K562 (cell line): ENCODE data around the gene IGF2BP3. TPM values are rescaled to one million over a fixed set of nuclear protein-coding genes. Genes with fewer than 3 reads are reported as not detected.

Source experiments
- ARNT ChIP-seq, 2 experiments: fragments of 450-650 bp; IDR thresholded peaks; 2 replicates each; pipeline ENCODE4 v1.6.1; 2016; ENCODE audit warnings: mild to moderate bottlenecking in 1 of 2
- ASH1L ChIP-seq: fragments of 450-650 bp; IDR thresholded peaks from 2 replicates; pipeline ENCODE4 v1.6.1; 2018; ENCODE audit warnings: borderline replicate concordance, mild to moderate bottlenecking, low read depth; ENCODE audit not compliant: partially characterized antibody
- CREM ChIP-seq: IDR thresholded peaks from 2 replicates; pipeline ENCODE4 v1.6.1; 2014; ENCODE audit warnings: antibody characterized with exemption, low read depth
- FOXK1 ChIP-seq: sonication (generic); formaldehyde crosslinking; IDR thresholded peaks from 2 replicates; pipeline ENCODE4 v1.8.0; 2022; ENCODE audit warnings: missing genetic modification reagents, mild to moderate bottlenecking, borderline replicate concordance
- GATA2 ChIP-seq: sonication (generic); formaldehyde crosslinking; IDR thresholded peaks from 2 replicates; pipeline ENCODE4 v1.4.0; 2020; ENCODE audit warnings: mild to moderate bottlenecking, missing genetic modification reagents
- HOXB6 ChIP-seq: fragments of 250-450 bp; sonication (Bioruptor Pico); IDR thresholded peaks from 2 replicates; pipeline ENCODE4 v1.5.1; 2022; ENCODE audit warnings: mild to moderate bottlenecking, borderline replicate concordance
- KDM2B ChIP-seq: fragments of 250-450 bp; sonication (Bioruptor Pico); IDR thresholded peaks from 2 replicates; pipeline ENCODE4 v1.8.0; 2021; ENCODE audit warnings: mild to moderate bottlenecking, moderate library complexity
- MED1 ChIP-seq: sonication (generic); formaldehyde crosslinking; IDR thresholded peaks from 2 replicates; pipeline ENCODE4 v1.8.1; 2023; ENCODE audit warnings: missing genetic modification reagents, borderline replicate concordance
- NR1H2 ChIP-seq: sonication (generic); formaldehyde crosslinking; IDR thresholded peaks from 2 replicates; pipeline ENCODE4 v1.4.0; 2020; ENCODE audit warnings: mild to moderate bottlenecking, missing genetic modification reagents
- POU5F1 ChIP-seq: fragments of 150-350 bp; IDR thresholded peaks from 2 replicates; pipeline ENCODE4 v1.6.1; 2014; ENCODE audit warnings: borderline replicate concordance, low read length, low read depth, mild to moderate bottlenecking; ENCODE audit not compliant: partially characterized antibody
- RBM25 ChIP-seq: fragments of 200-400 bp; formaldehyde crosslinking; IDR thresholded peaks from 2 replicates; pipeline ENCODE4 v1.6.1; 2018; ENCODE audit warnings: low read length, low read depth, moderate library complexity; ENCODE audit not compliant: severe bottlenecking
- SNRNP70 ChIP-seq: fragments of 200-400 bp; formaldehyde crosslinking; optimal IDR thresholded peaks from 2 replicates; pipeline ENCODE3; 2017; ENCODE audit warnings: low read depth, low read length
- SPI1 ChIP-seq: IDR thresholded peaks from 2 replicates; pipeline ENCODE4 v1.6.1; 2011; ENCODE audit warnings: low read depth, low read length, control low read depth, borderline replicate concordance
- TEAD4 ChIP-seq, 2 experiments: sonication (generic) in 1 of 2; formaldehyde crosslinking in 1 of 2; IDR thresholded peaks; 2 replicates each; pipeline versions ENCODE4 v1.6.1 to v1.8.0; 2012 to 2022; ENCODE audit warnings: borderline replicate concordance in 1 of 2, inconsistent platforms in 1 of 2, low read length in 1 of 2, mild to moderate bottlenecking in 1 of 2, missing genetic modification reagents in 1 of 2
- ZNF347 ChIP-seq: fragments of 450-650 bp; formaldehyde crosslinking; IDR thresholded peaks from 2 replicates; pipeline ENCODE4 v1.4.0; 2020; ENCODE audit warnings: low read depth, mild to moderate bottlenecking, moderate library complexity
- polyA plus RNA-seq, 8 experiments: library from polyadenylated mRNA; depleted of rRNA in 4 of 8; stranded (reverse) in 5 of 8; unstranded in 3 of 8; fragments of >200 nt; fragmentation: Nextera tagmentation in 2 of 8; fragmentation: Illumina TruSeq in 1 of 8; extraction: Ambion mirVana in 2 of 8; extraction: Trizol in 1 of 8; gene quantifications; 2 replicates each; pipeline versions ENCODE4 v1.2.1 to v1.2.3, GENCODE V29; 2011 to 2014; ENCODE audit warnings: inconsistent platforms in 1 of 8, missing spikeins in 1 of 8
- total RNA-seq, 7 experiments: library from RNA; depleted of rRNA in 6 of 7; stranded (reverse); fragments of >200 nt in 6 of 7; fragmentation: Illumina TruSeq in 2 of 7; extraction: Trizol in 2 of 7; gene quantifications; 2 replicates each; pipeline versions ENCODE4 v1.2.1 to v1.2.3, GENCODE V29; 2011 to 2021; ENCODE audit warnings: low replicate concordance in 1 of 7
- TF ChIP-seq, protein P1 (sequence below): fragments of 450-650 bp; IDR thresholded peaks from 2 replicates; pipeline ENCODE4 v1.6.1; 2016; ENCODE audit warnings: antibody characterized with exemption
- TF ChIP-seq, protein P2 (sequence below): fragments of 450-650 bp; IDR thresholded peaks from 2 replicates; pipeline ENCODE4 v1.6.1; 2016; ENCODE audit warnings: mild to moderate bottlenecking
- TF ChIP-seq, protein P3 (sequence below): fragments of 250-450 bp; sonication (Bioruptor Pico); IDR thresholded peaks from 2 replicates; pipeline ENCODE4 v1.4.0; 2020

Gene IGF2BP3
- total and polyA plus RNA-seq, 9 of the 15 experiments (the other 6 are each of a cell fraction or from before 2014, with no cell fraction given): 8.4 to 88.1 (median 61.2) TPM

DNA sequence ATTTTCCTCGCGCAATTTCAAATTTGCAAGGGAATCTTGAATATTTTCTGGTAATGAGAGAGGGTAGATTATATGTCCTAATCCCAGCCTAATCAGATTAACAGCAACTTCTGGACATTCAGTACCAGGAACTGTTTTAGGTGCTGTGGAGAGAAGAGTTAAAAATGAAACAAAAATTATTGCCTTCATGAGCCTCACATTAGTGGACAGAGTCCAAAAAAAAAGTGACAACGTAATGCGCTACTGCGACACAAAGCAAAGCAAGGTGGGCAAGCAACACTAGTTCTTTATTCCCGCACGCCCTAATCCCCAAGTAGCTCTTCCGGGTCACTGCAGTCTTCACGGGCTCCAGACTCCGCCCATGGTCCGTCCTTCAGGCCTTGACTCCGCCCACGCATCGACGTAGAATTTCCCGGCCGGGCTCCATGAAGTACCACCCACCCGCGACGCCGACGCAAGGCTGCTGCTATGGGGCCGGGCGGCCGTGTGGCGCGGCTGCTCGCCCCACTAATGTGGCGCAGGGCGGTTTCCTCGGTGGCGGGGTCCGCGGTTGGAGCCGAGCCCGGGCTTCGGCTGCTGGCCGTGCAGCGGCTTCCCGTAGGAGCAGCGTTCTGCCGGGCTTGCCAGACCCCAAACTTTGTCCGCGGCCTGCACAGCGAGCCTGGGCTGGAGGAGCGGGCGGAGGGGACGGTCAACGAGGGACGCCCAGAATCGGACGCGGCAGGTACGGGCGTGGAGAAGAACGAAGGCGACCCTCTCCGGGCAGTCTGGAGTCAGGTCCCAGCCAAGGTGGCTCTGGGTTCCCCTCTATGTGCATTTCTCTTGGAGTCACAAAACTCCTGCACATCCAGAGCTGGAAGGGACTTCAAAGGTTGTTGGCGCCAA, 171.2 kb downstream of the IGF2BP3 start, which contains the start of gene MALSU1 (continued):
- TF ChIP-seq, protein P1, sequence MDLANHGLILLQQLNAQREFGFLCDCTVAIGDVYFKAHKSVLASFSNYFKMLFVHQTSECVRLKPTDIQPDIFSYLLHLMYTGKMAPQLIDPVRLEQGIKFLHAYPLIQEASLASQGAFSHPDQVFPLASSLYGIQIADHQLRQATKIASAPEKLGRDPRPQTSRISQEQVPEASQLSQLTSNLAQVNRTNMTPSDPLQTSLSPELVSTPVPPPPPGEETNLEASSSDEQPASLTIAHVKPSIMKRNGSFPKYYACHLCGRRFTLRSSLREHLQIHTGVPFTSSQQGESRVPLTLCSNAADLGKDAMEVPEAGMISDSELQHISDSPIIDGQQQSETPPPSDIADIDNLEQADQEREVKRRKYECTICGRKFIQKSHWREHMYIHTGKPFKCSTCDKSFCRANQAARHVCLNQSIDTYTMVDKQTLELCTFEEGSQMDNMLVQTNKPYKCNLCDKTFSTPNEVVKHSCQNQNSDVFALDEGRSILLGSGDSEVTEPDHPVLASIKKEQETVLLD: no peak
- TF ChIP-seq GATA2: no peak
- TF ChIP-seq SNRNP70: no peak
- TF ChIP-seq ARNT (IDR thresholded peaks at IDR 0.05): peak; percentile 56 to 79; a peak in 2 of 4 replicates
- TF ChIP-seq RBM25: no peak
- TF ChIP-seq, protein P2, sequence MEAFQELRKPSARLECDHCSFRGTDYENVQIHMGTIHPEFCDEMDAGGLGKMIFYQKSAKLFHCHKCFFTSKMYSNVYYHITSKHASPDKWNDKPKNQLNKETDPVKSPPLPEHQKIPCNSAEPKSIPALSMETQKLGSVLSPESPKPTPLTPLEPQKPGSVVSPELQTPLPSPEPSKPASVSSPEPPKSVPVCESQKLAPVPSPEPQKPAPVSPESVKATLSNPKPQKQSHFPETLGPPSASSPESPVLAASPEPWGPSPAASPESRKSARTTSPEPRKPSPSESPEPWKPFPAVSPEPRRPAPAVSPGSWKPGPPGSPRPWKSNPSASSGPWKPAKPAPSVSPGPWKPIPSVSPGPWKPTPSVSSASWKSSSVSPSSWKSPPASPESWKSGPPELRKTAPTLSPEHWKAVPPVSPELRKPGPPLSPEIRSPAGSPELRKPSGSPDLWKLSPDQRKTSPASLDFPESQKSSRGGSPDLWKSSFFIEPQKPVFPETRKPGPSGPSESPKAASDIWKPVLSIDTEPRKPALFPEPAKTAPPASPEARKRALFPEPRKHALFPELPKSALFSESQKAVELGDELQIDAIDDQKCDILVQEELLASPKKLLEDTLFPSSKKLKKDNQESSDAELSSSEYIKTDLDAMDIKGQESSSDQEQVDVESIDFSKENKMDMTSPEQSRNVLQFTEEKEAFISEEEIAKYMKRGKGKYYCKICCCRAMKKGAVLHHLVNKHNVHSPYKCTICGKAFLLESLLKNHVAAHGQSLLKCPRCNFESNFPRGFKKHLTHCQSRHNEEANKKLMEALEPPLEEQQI: no peak
- TF ChIP-seq FOXK1: no peak
- no peak for TF ChIP-seq NR1H2 (CRISPR knock-in tag)
- peak; percentile 98 for TF ChIP-seq CREM
- no peak for TF ChIP-seq ZNF347 (CRISPR knock-in tag)
- TF ChIP-seq, protein P3, sequence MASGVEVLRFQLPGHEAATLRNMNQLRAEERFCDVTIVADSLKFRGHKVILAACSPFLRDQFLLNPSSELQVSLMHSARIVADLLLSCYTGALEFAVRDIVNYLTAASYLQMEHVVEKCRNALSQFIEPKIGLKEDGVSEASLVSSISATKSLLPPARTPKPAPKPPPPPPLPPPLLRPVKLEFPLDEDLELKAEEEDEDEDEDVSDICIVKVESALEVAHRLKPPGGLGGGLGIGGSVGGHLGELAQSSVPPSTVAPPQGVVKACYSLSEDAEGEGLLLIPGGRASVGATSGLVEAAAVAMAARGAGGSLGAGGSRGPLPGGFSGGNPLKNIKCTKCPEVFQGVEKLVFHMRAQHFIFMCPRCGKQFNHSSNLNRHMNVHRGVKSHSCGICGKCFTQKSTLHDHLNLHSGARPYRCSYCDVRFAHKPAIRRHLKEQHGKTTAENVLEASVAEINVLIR: peak; percentile 67; the same call in 1 of the 2 replicates
- no peak for TF ChIP-seq SPI1
- no peak for TF ChIP-seq ASH1L
- no peak for TF ChIP-seq HOXB6
- TF ChIP-seq KDM2B (CRISPR knock-in tag): no peak
- TF ChIP-seq MED1: no peak
- no peak for TF ChIP-seq POU5F1
- TF ChIP-seq TEAD4 (IDR thresholded peaks at IDR 0.05; ENCODE audit: low read length): 0 out of 2 replicates have a peak, but pooled peaks have one; percentile 13
- TF ChIP-seq TEAD4 (CRISPR knock-in tag; IDR thresholded peaks at IDR 0.05; ENCODE audit: borderline replicate concordance): no peak
